VCaP (cell line): Measurements from ENCODE around the gene PCID2.
A peak's percentile ranks its signal among the peaks of the same experiment; 100 is the strongest.

Experiments
- H3K27ac ChIP-seq: fragments of 450-650 bp; 2 replicates; pipeline ENCODE4 v1.5.1; 2017
- CTCF ChIP-seq: fragments of 450-650 bp; conservative IDR thresholded peaks from 2 replicates; pipeline ENCODE4 v1.5.1; 2017; ENCODE audit warnings: mild to moderate bottlenecking, moderate library complexity

PCID2 gene

GRCh38 chr13:113153810-113154748 is 54.4 kb downstream of the PCID2 start:
- H3K27ac ChIP-seq, result peak overlapping the region; percentile 69
- no peak for TF ChIP-seq CTCF

- TF ChIP-seq CTCF, result no peak
- peak overlapping the region; percentile 69 for H3K27ac ChIP-seq
Measured at GRCh38 chr13:113152984-113153809, 55.3 kb downstream of the PCID2 start.

- peak overlapping the region; percentile 69 for H3K27ac ChIP-seq
- TF ChIP-seq CTCF, result no peak
Measured at GRCh38 chr13:113152691-113152983, 55.8 kb downstream of the PCID2 start.

GRCh38 chr13:113151745-113152690 is 56.5 kb downstream of the PCID2 start:
- no peak for TF ChIP-seq CTCF
- peak overlapping the region; percentile 69; the same call in 1 of the 2 replicates for H3K27ac ChIP-seq

GRCh38 chr13:113150550-113151365 is 57.7 kb downstream of the PCID2 start:
- no peak overlapping the region for H3K27ac ChIP-seq
- no peak for TF ChIP-seq CTCF

- TF ChIP-seq CTCF, result no peak
- no peak overlapping the region for H3K27ac ChIP-seq
Measured at GRCh38 chr13:113149711-113150549, 58.5 kb downstream of the PCID2 start.
